Astrocyte (in vitro differentiated cells and primary cell): ENCODE measurements around the gene NCOA3. TPM values are rescaled to one million over a fixed set of nuclear protein-coding genes. Genes with fewer than 3 reads are reported as not detected.

Source experiments
- DNase-seq: peaks from one replicate; pipeline ENCODE4 v3.0.0-alpha.2; 2010; ENCODE audit warnings: low read depth
- FAIRE-seq: peaks from 2 replicates; lab custom pipeline; 2011; peaks lifted over from hg19 to GRCh38; lab: Jason Lieb, UNC
- H2AFZ ChIP-seq: 2 replicates; pipeline ENCODE4 v1.6.0; 2012; ENCODE audit warnings: low read depth, low read length, inconsistent platforms
- H3K27ac ChIP-seq: 2 replicates; pipeline ENCODE4 v1.5.1; 2011; ENCODE audit warnings: low read depth, low read length, inconsistent platforms
- H3K27me3 ChIP-seq: 2 replicates; pipeline ENCODE4 v1.6.0; 2011; ENCODE audit warnings: low read length, inconsistent platforms; ENCODE audit not compliant: insufficient read depth
- H3K36me3 ChIP-seq: 2 replicates; pipeline ENCODE4 v1.5.1; 2011; ENCODE audit warnings: low read length, inconsistent platforms; ENCODE audit not compliant: insufficient read depth
- H3K4me1 ChIP-seq: 2 replicates; pipeline ENCODE4 v1.5.1; 2011; ENCODE audit warnings: low read length, inconsistent platforms; ENCODE audit not compliant: insufficient read depth
- H3K4me2 ChIP-seq: 2 replicates; pipeline ENCODE4 v1.6.0; 2012; ENCODE audit warnings: low read length, inconsistent platforms
- H3K4me3 ChIP-seq: 2 replicates; pipeline ENCODE4 v1.5.1; 2011; ENCODE audit warnings: low read depth, mild to moderate bottlenecking, low read length, inconsistent platforms; ENCODE audit not compliant: insufficient read depth
- H3K79me2 ChIP-seq: 2 replicates; pipeline ENCODE4 v1.6.0; 2012; ENCODE audit warnings: mild to moderate bottlenecking, low read length, inconsistent platforms; ENCODE audit not compliant: insufficient read depth
- H3K9ac ChIP-seq: 2 replicates; pipeline ENCODE4 v1.6.0; 2012; ENCODE audit warnings: mild to moderate bottlenecking, low read length, inconsistent platforms
- H3K9me3 ChIP-seq: 2 replicates; pipeline ENCODE4 v1.5.1; 2012; ENCODE audit warnings: low read depth, mild to moderate bottlenecking, low read length, inconsistent platforms; ENCODE audit not compliant: insufficient read depth
- H4K20me1 ChIP-seq: 2 replicates; pipeline ENCODE4 v1.6.0; 2012; ENCODE audit warnings: low read length, inconsistent platforms; ENCODE audit not compliant: insufficient read depth
- H3K27ac Mint-ChIP-seq: one replicate; pipeline ENCODE4 v1.8.0; 2021; ENCODE audit warnings: mild to moderate bottlenecking, mixed read lengths; ENCODE audit not compliant: unreplicated experiment
- H3K27me3 Mint-ChIP-seq: one replicate; pipeline ENCODE4 v1.8.0; 2021; ENCODE audit warnings: low read depth, mixed read lengths; ENCODE audit not compliant: unreplicated experiment
- H3K36me3 Mint-ChIP-seq: one replicate; pipeline ENCODE4 v1.8.0; 2021; ENCODE audit warnings: low read depth, mixed read lengths; ENCODE audit not compliant: unreplicated experiment
- H3K4me1 Mint-ChIP-seq: one replicate; pipeline ENCODE4 v1.8.0; 2021; ENCODE audit warnings: low read depth, mixed read lengths; ENCODE audit not compliant: unreplicated experiment
- H3K4me3 Mint-ChIP-seq: one replicate; pipeline ENCODE4 v1.8.0; 2021; ENCODE audit warnings: mild to moderate bottlenecking, moderate library complexity, mixed read lengths; ENCODE audit not compliant: unreplicated experiment
- H3K9me3 Mint-ChIP-seq: one replicate; pipeline ENCODE4 v1.8.0; 2021; ENCODE audit warnings: mild to moderate bottlenecking, mixed read lengths; ENCODE audit not compliant: unreplicated experiment
- EZH2 ChIP-seq: IDR thresholded peaks from 2 replicates; pipeline ENCODE4 v1.6.1; 2012; ENCODE audit warnings: mild to moderate bottlenecking, low read length, inconsistent platforms; ENCODE audit not compliant: insufficient read depth
- total RNA-seq: library from RNA; stranded (reverse); gene quantifications from 2 replicates; pipeline ENCODE4 v1.2.1, GENCODE V29; 2021
- TF ChIP-seq, protein P1 (sequence below): IDR thresholded peaks from 2 replicates; pipeline ENCODE4 v1.5.1; 2011; ENCODE audit warnings: low read depth, mild to moderate bottlenecking, inconsistent platforms, low read length, moderate library complexity; ENCODE audit not compliant: insufficient read depth

The NCOA3 gene
- total RNA-seq, 1 donor from 2014 or later: 30.5 TPM

DNA sequence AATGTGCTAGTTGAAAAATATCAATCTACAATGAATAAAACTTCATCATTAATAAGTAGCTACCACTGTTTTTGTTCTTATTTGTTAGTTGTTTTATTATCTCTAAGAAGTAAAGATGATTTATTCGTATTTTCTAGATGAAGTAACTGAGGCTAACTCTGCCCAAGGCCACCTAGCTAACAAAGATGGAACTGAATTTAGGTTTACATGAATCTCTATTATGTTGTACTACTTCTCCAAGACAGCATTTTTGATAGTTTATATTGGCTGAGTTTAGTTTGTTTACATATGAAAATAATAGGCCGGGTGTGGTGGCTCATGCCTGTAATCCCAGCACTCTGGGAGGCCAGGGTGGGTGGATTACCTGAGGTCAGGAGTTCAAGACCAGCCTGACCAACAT lies 121.5 kb downstream of the NCOA3 start:
- H3K9me3 Mint-ChIP-seq: no peaks in the 10 kb centered on the region
- H3K4me3 Mint-ChIP-seq: no peak overlapping the region

DNA sequence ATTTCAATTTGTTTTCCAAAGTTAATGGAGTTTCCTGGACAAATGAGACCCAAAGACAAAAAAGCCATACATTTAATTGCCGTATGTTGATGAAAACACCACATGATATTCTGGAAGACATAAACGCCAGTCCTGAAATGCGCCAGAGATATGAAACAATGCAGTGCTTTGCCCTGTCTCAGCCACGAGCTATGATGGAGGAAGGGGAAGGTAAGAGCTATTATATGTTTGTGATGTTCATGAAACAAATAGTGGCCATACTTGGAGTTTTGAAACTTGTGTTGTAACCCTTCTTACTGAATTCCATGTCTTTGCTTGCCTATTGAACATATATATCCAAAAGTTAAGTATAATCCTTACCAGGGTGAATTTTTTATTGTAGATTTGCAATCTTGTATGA lies 125.9 kb downstream of the NCOA3 start:
- Mint-ChIP-seq H3K4me3 (no peak overlapping the region), H3K9me3 (no peaks in the 10 kb centered on the region), H3K27ac (no peak overlapping the region), H3K4me1 (no peaks in the 10 kb centered on the region), H3K27me3 (no peaks in the 10 kb centered on the region), H3K36me3 (peaks cover 3% of the 10 kb centered on the region)
- no peak for DNase-seq
- Histone ChIP-seq H3K9ac (no peak overlapping the region), H3K79me2 (no peaks in the 10 kb centered on the region), H3K36me3 (peaks cover 10% of the 10 kb centered on the region), H2AFZ (no peak overlapping the region), H3K4me1 (no peaks in the 10 kb centered on the region), H4K20me1 (no peaks in the 10 kb centered on the region), H3K4me3 (no peak overlapping the region), H3K27me3 (no peaks in the 10 kb centered on the region), H3K9me3 (no peaks in the 10 kb centered on the region), H3K4me2 (no peak overlapping the region), H3K27ac (no peak overlapping the region)
- FAIRE-seq: no peak
- TF ChIP-seq EZH2: no peak
- TF ChIP-seq, protein P1, sequence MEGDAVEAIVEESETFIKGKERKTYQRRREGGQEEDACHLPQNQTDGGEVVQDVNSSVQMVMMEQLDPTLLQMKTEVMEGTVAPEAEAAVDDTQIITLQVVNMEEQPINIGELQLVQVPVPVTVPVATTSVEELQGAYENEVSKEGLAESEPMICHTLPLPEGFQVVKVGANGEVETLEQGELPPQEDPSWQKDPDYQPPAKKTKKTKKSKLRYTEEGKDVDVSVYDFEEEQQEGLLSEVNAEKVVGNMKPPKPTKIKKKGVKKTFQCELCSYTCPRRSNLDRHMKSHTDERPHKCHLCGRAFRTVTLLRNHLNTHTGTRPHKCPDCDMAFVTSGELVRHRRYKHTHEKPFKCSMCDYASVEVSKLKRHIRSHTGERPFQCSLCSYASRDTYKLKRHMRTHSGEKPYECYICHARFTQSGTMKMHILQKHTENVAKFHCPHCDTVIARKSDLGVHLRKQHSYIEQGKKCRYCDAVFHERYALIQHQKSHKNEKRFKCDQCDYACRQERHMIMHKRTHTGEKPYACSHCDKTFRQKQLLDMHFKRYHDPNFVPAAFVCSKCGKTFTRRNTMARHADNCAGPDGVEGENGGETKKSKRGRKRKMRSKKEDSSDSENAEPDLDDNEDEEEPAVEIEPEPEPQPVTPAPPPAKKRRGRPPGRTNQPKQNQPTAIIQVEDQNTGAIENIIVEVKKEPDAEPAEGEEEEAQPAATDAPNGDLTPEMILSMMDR: no peak

More for the DNA sequence above, 121.5 kb downstream of the NCOA3 start:
- peaks cover 6% of the 10 kb centered on the region for H3K36me3 ChIP-seq
- H2AFZ ChIP-seq: no peak overlapping the region
- FAIRE-seq: no peak
- no peak overlapping the region for H3K4me3 ChIP-seq
- no peaks in the 10 kb centered on the region for H4K20me1 ChIP-seq
- Mint-ChIP-seq H3K4me1 (no peaks in the 10 kb centered on the region), H3K36me3 (peaks cover 3% of the 10 kb centered on the region), H3K27me3 (no peaks in the 10 kb centered on the region), H3K27ac (no peak overlapping the region)
- no peak for DNase-seq
- H3K79me2 ChIP-seq: no peaks in the 10 kb centered on the region
- H3K27me3 ChIP-seq: no peaks in the 10 kb centered on the region
- H3K4me1 ChIP-seq: no peaks in the 10 kb centered on the region
- H3K9me3 ChIP-seq: no peaks in the 10 kb centered on the region
- no peak overlapping the region for H3K27ac ChIP-seq
- no peak for TF ChIP-seq EZH2
- TF ChIP-seq, protein P1: no peak
- no peak overlapping the region for H3K4me2 ChIP-seq
- H3K9ac ChIP-seq: no peak overlapping the region

DNA sequence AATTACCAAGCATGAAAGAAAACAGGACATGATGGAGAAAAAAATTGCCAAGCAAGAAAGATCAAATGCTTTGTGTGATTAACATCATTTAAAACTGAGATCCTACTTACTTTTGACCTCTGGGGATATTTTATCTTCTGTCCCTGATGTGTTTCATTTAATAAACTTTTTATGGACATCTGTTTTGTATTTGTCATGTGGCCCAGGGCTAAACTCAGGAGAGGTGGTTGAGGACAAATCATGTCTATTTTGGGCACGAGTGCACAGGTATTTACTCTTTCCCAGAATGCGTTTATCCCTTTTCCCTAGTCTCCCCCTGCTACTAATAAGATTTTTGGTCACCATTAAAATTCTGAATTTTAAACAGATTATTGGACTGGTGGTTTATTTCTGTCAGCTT lies 128.2 kb downstream of the NCOA3 start:
- FAIRE-seq (no peak), DNase-seq (no peak)
- no peaks in the 10 kb centered on the region for H3K27me3 Mint-ChIP-seq
- no peak overlapping the region for H3K4me3 Mint-ChIP-seq
- Histone ChIP-seq H4K20me1 (no peaks in the 10 kb centered on the region), H3K79me2 (no peaks in the 10 kb centered on the region), H3K9me3 (no peaks in the 10 kb centered on the region), H3K4me2 (no peak overlapping the region), H2AFZ (no peak overlapping the region), H3K36me3 (peaks cover 14% of the 10 kb centered on the region), H3K27me3 (no peaks in the 10 kb centered on the region), H3K4me3 (no peak overlapping the region), H3K4me1 (no peaks in the 10 kb centered on the region), H3K9ac (no peak overlapping the region), H3K27ac (no peak overlapping the region)
- TF ChIP-seq EZH2: no peak
- TF ChIP-seq, protein P1: no peak
- no peaks in the 10 kb centered on the region for H3K4me1 Mint-ChIP-seq
- no peaks in the 10 kb centered on the region for H3K36me3 Mint-ChIP-seq
- H3K9me3 Mint-ChIP-seq: no peaks in the 10 kb centered on the region
- no peak overlapping the region for H3K27ac Mint-ChIP-seq
